K562 (cell line): ENCODE data around the gene ARHGAP35. TPM values are rescaled to one million over a fixed set of nuclear protein-coding genes. Genes with fewer than 3 reads are reported as not detected.

ENCODE experiments used
- CBFB ChIP-seq: sonication (generic); formaldehyde crosslinking; IDR thresholded peaks from 2 replicates; pipeline ENCODE4 v1.4.0; 2020; ENCODE audit warnings: mild to moderate bottlenecking, missing genetic modification reagents
- CBX3 ChIP-seq, 2 experiments: IDR thresholded peaks; 1 replicate in 1 of 2; 2 replicates in 1 of 2; pipeline ENCODE4 v1.6.1; 2012; ENCODE audit warnings: inconsistent platforms in 2 of 2, low read length in 2 of 2, borderline replicate concordance in 1 of 2, control low read depth in 1 of 2
- DMBX1 ChIP-seq: fragments of 250-450 bp; sonication (Bioruptor Pico); IDR thresholded peaks from 2 replicates; pipeline ENCODE4 v1.8.0; 2022; ENCODE audit warnings: inconsistent platforms, mild to moderate bottlenecking, moderate library complexity, borderline replicate concordance
- ELK1 ChIP-seq: sonication (generic); formaldehyde crosslinking; IDR thresholded peaks from 2 replicates; pipeline ENCODE4 v1.8.1; 2022; ENCODE audit warnings: missing genetic modification reagents
- GATA2 ChIP-seq: sonication (generic); formaldehyde crosslinking; IDR thresholded peaks from 2 replicates; pipeline ENCODE4 v1.4.0; 2020; ENCODE audit warnings: mild to moderate bottlenecking, missing genetic modification reagents
- MEIS2 ChIP-seq: fragments of 450-650 bp; IDR thresholded peaks from 2 replicates; pipeline ENCODE4 v1.6.1; 2014; ENCODE audit warnings: mild to moderate bottlenecking; ENCODE audit not compliant: partially characterized antibody
- MNT ChIP-seq, 2 experiments: fragments of 450-650 bp; conservative IDR thresholded peaks; 2 replicates each; pipeline ENCODE4 v1.6.1; 2017; ENCODE audit warnings: mild to moderate bottlenecking in 2 of 2, moderate library complexity in 2 of 2
- NR4A1 ChIP-seq, 2 experiments: fragments of 250-450 bp in 1 of 2; fragments of 450-650 bp in 1 of 2; sonication (Bioruptor Pico) in 1 of 2; IDR thresholded peaks; 2 replicates each; pipeline versions ENCODE4 v1.4.0 to v1.6.1; 2016 to 2020; ENCODE audit warnings: mild to moderate bottlenecking in 2 of 2, missing compliant biosample characterization in 1 of 2, missing genetic modification characterization in 1 of 2, moderate library complexity in 1 of 2
- SAFB ChIP-seq: fragments of 200-400 bp; formaldehyde crosslinking; IDR thresholded peaks from 2 replicates; pipeline ENCODE4 v1.6.1; 2017; ENCODE audit warnings: low read depth, low read length, borderline replicate concordance
- TEAD1 ChIP-seq, 2 experiments: fragments of 450-650 bp in 1 of 2; sonication (generic) in 1 of 2; formaldehyde crosslinking; IDR thresholded peaks; 2 replicates each; pipeline versions ENCODE4 v1.4.0 to v1.8.0; 2020 to 2022; ENCODE audit warnings: mild to moderate bottlenecking in 2 of 2, missing genetic modification reagents in 1 of 2
- ZBTB40 ChIP-seq, 2 experiments: fragments of 450-650 bp in 1 of 2; sonication (generic) in 1 of 2; formaldehyde crosslinking in 1 of 2; IDR thresholded peaks; 2 replicates each; pipeline versions ENCODE4 v1.7.1 to v1.9.0; 2016 to 2022; ENCODE audit warnings: inconsistent platforms in 1 of 2, mild to moderate bottlenecking in 1 of 2, missing genetic modification reagents in 1 of 2
- ZNF165 ChIP-seq: fragments of 250-450 bp; sonication (Bioruptor Pico); IDR thresholded peaks from 2 replicates; pipeline ENCODE4 v1.4.0; 2020; ENCODE audit warnings: borderline replicate concordance
- ZNF174 ChIP-seq: fragments of 250-450 bp; sonication (Bioruptor Pico); IDR thresholded peaks from 2 replicates; pipeline ENCODE4 v1.4.0; 2020; ENCODE audit warnings: mild to moderate bottlenecking
- ZNF764 ChIP-seq: fragments of 250-450 bp; sonication (Bioruptor Pico); IDR thresholded peaks from 2 replicates; pipeline ENCODE4 v1.4.0; 2020; ENCODE audit warnings: low read depth, mild to moderate bottlenecking, moderate library complexity
- polyA plus RNA-seq, 8 experiments: library from polyadenylated mRNA; depleted of rRNA in 4 of 8; stranded (reverse) in 5 of 8; unstranded in 3 of 8; fragments of >200 nt; fragmentation: Nextera tagmentation in 2 of 8; fragmentation: Illumina TruSeq in 1 of 8; extraction: Ambion mirVana in 2 of 8; extraction: Trizol in 1 of 8; gene quantifications; 2 replicates each; pipeline versions ENCODE4 v1.2.1 to v1.2.3, GENCODE V29; 2011 to 2014; ENCODE audit warnings: inconsistent platforms in 1 of 8, missing spikeins in 1 of 8
- total RNA-seq, 7 experiments: library from RNA; depleted of rRNA in 6 of 7; stranded (reverse); fragments of >200 nt in 6 of 7; fragmentation: Illumina TruSeq in 2 of 7; extraction: Trizol in 2 of 7; gene quantifications; 2 replicates each; pipeline versions ENCODE4 v1.2.1 to v1.2.3, GENCODE V29; 2011 to 2021; ENCODE audit warnings: low replicate concordance in 1 of 7

The ARHGAP35 gene
- total and polyA plus RNA-seq, 9 of the 15 experiments (the other 6 are each of a cell fraction or from before 2014, with no cell fraction given) = 0.27 to 26.4 (median 10.2) TPM

GRCh38 chr19:46860125-46860845 lies 512 bp upstream of the ARHGAP35 start (continued):
- TF ChIP-seq ZBTB40 (IDR thresholded peaks at IDR 0.05) = no peak
- TF ChIP-seq ZBTB40 (CRISPR knock-in tag; IDR thresholded peaks at IDR 0.05) = no peak
- TF ChIP-seq GATA2 = no peak
- no peak for TF ChIP-seq ZNF764 (CRISPR knock-in tag)
- TF ChIP-seq SAFB = 0 out of 2 replicates have a peak, but pooled peaks have one; percentile 9
- TF ChIP-seq ZNF174 (CRISPR knock-in tag) = no peak
- no peak for TF ChIP-seq ELK1 (CRISPR knock-in tag)
- peak; percentile 96 to 98 for TF ChIP-seq MNT (conservative IDR thresholded peaks at IDR 0.05)
- peak in 1 of 2 experiments; percentile 75; a peak in 1 of 3 replicates for TF ChIP-seq CBX3 (IDR thresholded peaks at IDR 0.05; ENCODE audit: borderline replicate concordance in 1 of 2, low read length in 2 of 2)
- TF ChIP-seq CBFB = peak; percentile 82; the same call in 1 of the 2 replicates
- TF ChIP-seq TEAD1 (CRISPR knock-in tag; IDR thresholded peaks at IDR 0.05) = peak; percentile 10 to 84; a peak in 2 of 4 replicates
- TF ChIP-seq MEIS2 = peak; percentile 86
- peak; percentile 44 for TF ChIP-seq DMBX1 (CRISPR knock-in tag)
- TF ChIP-seq NR4A1 (CRISPR knock-in tag; IDR thresholded peaks at IDR 0.05) = peak; percentile 87; the same call in 1 of the 2 replicates
- TF ChIP-seq NR4A1 (tag; IDR thresholded peaks at IDR 0.05) = peak; percentile 68; the same call in 1 of the 2 replicates
- TF ChIP-seq ZNF165 (CRISPR knock-in tag) = no peak
